ENCODE measurements around the gene ANTXR2. TPM values are rescaled to one million over a fixed set of nuclear protein-coding genes. Genes with fewer than 3 reads are reported as not detected.
A peak's percentile ranks its signal among the peaks of the same experiment; 100 is the strongest.

Gene ANTXR2
- total and polyA plus RNA-seq, 9 of the 15 experiments (the other 6 are each of a cell fraction or from before 2014, with no cell fraction given), result 10.1 to 83.8 (median 60.3) TPM

DNA sequence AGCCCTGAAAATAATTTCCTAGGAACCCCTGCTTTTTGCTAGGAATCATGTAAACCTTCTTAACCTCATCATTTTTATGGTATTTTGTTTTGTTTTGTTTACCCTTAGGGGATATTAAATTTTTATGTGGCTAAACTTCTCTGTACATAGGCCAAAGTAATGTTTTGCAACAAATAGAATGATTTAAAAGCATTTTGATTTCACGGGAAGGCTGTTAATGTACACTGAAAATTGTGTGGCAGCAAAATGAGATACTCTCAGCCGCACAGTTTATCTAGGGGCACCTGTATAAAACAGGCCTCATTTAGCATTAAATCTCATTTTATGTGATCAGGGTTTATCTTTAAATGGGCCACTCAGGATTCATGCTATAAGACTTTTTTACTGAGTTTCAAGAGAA lies 175.0 kb downstream of the ANTXR2 start:
- Histone ChIP-seq H3K4me1 (replicated peaks in 1 of 2; ENCODE audit: control insufficient read depth in 2 of 2, insufficient read depth in 2 of 2, low read length in 2 of 2) (0 out of 5 replicates have a peak, but pooled peaks cover 0 to 4% of the 10 kb centered on the region in 2 experiments), H3K27me3 (ENCODE audit: control insufficient read depth in 2 of 2, insufficient read depth in 2 of 2, low read length in 2 of 2) (no peaks in the 10 kb centered on the region), H3K4me3 (no peak overlapping the region), H3K9me3 (replicated peaks; ENCODE audit: control insufficient read depth, insufficient read depth, low read depth, low read length) (no peaks in the 10 kb centered on the region), H3K4me2 (ENCODE audit: insufficient read depth, low read length) (no peak overlapping the region), H3K79me2 (ENCODE audit: control insufficient read depth, insufficient read depth, low read length) (no peaks in the 10 kb centered on the region), H3K9ac (ENCODE audit: insufficient read depth in 1 of 2, low read depth in 2 of 2, low read length in 2 of 2) (no peak overlapping the region), H2AFZ (ENCODE audit: low read depth, low read length) (no peak overlapping the region), H3K36me3 (ENCODE audit: control insufficient read depth, insufficient read depth, low read length) (no peaks in the 10 kb centered on the region), H3K27ac (ENCODE audit: extremely low read depth, low read depth, low read length) (no peak overlapping the region), H4K20me1 (replicated peaks; ENCODE audit: control insufficient read depth, insufficient read depth, low read length) (no peaks in the 10 kb centered on the region), H3K9me1 (ENCODE audit: control insufficient read depth, insufficient read depth, low read length) (no peaks in the 10 kb centered on the region)
- BruUV-seq (replicated peaks), result no TSS peak
- in situ Hi-C loops (cut with MboI) (no loop called here), intact Hi-C loops (cut with micrococcal nuclease) (no loop called here)
- WGBS (ENCODE audit: insufficient coverage, low coverage, missing lambda C conversion rate), result 46% methylated on average over 2 of the region's 2 CpGs
- POLR2A ChIA-PET, result interaction anchor here (0.6 kb wide), 1 partner anchor 28 kb away, joined by 3 read pairs; no protein-coding TSS in a partner anchor
- TF ChIP-seq ZNF592 (IDR thresholded peaks at IDR 0.05) (no peak), GABPB2 (CRISPR knock-in tag; conservative IDR thresholded peaks at IDR 0.05) (no peak), POLR2H (tag; IDR thresholded peaks at IDR 0.05; ENCODE audit: low read depth) (peak; percentile 42; the same call in 1 of the 2 replicates)
- ATAC-seq, result no peak
- CTCF ChIA-PET (ENCODE audit: low intra/inter-chr PET ratio), result no interaction called here
- DNase-seq (ENCODE audit: extremely low read depth in 1 of 4, low spot score in 3 of 4), result no peak
- no peak for FAIRE-seq

Data from K562 (cell line).